Measurements from ENCODE around the gene PNMA1. TPM values are rescaled to one million over a fixed set of nuclear protein-coding genes. Genes with fewer than 3 reads are reported as not detected.

Gene PNMA1
- total and polyA plus RNA-seq, 2 of the 13 experiments (the other 11 are each of a cell fraction or from before 2014, with no cell fraction given) = 7.0 to 8.3 TPM

DNA sequence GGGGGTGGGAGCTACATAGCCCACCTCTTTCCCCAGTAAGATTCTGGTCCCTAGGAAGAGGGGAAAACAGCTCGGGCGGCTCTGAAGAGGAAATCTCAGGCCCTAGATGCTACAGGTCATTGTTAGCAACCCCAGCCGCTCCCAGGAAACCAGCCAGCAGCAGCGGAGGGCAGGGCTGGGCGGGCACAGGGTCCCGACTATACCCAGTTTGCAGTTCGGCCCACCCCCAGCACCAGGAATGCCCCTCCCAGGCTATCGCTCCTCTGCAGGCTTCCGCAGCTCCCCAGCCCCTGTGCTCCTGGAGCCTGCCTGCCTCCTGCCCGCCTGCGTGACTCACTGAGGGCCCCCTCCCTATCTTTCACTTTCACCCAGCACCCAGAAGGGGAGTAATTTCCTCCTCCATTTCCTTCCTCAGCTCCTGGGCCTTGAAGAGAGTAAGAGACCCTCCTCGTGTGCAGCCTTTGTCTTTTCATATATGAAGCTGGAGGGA, 27.2 kb upstream of the PNMA1 start (continued):
- TF ChIP-seq, protein P1, sequence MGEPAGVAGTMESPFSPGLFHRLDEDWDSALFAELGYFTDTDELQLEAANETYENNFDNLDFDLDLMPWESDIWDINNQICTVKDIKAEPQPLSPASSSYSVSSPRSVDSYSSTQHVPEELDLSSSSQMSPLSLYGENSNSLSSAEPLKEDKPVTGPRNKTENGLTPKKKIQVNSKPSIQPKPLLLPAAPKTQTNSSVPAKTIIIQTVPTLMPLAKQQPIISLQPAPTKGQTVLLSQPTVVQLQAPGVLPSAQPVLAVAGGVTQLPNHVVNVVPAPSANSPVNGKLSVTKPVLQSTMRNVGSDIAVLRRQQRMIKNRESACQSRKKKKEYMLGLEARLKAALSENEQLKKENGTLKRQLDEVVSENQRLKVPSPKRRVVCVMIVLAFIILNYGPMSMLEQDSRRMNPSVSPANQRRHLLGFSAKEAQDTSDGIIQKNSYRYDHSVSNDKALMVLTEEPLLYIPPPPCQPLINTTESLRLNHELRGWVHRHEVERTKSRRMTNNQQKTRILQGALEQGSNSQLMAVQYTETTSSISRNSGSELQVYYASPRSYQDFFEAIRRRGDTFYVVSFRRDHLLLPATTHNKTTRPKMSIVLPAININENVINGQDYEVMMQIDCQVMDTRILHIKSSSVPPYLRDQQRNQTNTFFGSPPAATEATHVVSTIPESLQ (CRISPR knock-in tag; conservative IDR thresholded peaks at IDR 0.05) = no peak
- TF ChIP-seq ZNF615 (CRISPR knock-in tag; IDR thresholded peaks at IDR 0.05; ENCODE audit: borderline replicate concordance) (no peak), ZBTB38 (CRISPR knock-in tag; IDR thresholded peaks at IDR 0.05) (no peak), MTF2 (CRISPR knock-in tag; IDR thresholded peaks at IDR 0.05; ENCODE audit: borderline replicate concordance) (no peak), TSC22D2 (CRISPR knock-in tag; IDR thresholded peaks at IDR 0.05; ENCODE audit: borderline replicate concordance) (no peak), ZSCAN22 (CRISPR knock-in tag; IDR thresholded peaks at IDR 0.05) (no peak), KAT8 (CRISPR knock-in tag; IDR thresholded peaks at IDR 0.05) (no peak)
- TF ChIP-seq, protein P2, sequence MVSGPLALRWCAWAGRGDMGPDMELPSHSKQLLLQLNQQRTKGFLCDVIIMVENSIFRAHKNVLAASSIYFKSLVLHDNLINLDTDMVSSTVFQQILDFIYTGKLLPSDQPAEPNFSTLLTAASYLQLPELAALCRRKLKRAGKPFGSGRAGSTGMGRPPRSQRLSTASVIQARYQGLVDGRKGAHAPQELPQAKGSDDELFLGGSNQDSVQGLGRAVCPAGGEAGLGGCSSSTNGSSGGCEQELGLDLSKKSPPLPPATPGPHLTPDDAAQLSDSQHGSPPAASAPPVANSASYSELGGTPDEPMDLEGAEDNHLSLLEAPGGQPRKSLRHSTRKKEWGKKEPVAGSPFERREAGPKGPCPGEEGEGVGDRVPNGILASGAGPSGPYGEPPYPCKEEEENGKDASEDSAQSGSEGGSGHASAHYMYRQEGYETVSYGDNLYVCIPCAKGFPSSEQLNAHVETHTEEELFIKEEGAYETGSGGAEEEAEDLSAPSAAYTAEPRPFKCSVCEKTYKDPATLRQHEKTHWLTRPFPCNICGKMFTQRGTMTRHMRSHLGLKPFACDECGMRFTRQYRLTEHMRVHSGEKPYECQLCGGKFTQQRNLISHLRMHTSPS (CRISPR knock-in tag; IDR thresholded peaks at IDR 0.05; ENCODE audit: low read depth) = 0 out of 2 replicates have a peak, but pooled peaks have one; percentile 26
- TF ChIP-seq, protein P3, sequence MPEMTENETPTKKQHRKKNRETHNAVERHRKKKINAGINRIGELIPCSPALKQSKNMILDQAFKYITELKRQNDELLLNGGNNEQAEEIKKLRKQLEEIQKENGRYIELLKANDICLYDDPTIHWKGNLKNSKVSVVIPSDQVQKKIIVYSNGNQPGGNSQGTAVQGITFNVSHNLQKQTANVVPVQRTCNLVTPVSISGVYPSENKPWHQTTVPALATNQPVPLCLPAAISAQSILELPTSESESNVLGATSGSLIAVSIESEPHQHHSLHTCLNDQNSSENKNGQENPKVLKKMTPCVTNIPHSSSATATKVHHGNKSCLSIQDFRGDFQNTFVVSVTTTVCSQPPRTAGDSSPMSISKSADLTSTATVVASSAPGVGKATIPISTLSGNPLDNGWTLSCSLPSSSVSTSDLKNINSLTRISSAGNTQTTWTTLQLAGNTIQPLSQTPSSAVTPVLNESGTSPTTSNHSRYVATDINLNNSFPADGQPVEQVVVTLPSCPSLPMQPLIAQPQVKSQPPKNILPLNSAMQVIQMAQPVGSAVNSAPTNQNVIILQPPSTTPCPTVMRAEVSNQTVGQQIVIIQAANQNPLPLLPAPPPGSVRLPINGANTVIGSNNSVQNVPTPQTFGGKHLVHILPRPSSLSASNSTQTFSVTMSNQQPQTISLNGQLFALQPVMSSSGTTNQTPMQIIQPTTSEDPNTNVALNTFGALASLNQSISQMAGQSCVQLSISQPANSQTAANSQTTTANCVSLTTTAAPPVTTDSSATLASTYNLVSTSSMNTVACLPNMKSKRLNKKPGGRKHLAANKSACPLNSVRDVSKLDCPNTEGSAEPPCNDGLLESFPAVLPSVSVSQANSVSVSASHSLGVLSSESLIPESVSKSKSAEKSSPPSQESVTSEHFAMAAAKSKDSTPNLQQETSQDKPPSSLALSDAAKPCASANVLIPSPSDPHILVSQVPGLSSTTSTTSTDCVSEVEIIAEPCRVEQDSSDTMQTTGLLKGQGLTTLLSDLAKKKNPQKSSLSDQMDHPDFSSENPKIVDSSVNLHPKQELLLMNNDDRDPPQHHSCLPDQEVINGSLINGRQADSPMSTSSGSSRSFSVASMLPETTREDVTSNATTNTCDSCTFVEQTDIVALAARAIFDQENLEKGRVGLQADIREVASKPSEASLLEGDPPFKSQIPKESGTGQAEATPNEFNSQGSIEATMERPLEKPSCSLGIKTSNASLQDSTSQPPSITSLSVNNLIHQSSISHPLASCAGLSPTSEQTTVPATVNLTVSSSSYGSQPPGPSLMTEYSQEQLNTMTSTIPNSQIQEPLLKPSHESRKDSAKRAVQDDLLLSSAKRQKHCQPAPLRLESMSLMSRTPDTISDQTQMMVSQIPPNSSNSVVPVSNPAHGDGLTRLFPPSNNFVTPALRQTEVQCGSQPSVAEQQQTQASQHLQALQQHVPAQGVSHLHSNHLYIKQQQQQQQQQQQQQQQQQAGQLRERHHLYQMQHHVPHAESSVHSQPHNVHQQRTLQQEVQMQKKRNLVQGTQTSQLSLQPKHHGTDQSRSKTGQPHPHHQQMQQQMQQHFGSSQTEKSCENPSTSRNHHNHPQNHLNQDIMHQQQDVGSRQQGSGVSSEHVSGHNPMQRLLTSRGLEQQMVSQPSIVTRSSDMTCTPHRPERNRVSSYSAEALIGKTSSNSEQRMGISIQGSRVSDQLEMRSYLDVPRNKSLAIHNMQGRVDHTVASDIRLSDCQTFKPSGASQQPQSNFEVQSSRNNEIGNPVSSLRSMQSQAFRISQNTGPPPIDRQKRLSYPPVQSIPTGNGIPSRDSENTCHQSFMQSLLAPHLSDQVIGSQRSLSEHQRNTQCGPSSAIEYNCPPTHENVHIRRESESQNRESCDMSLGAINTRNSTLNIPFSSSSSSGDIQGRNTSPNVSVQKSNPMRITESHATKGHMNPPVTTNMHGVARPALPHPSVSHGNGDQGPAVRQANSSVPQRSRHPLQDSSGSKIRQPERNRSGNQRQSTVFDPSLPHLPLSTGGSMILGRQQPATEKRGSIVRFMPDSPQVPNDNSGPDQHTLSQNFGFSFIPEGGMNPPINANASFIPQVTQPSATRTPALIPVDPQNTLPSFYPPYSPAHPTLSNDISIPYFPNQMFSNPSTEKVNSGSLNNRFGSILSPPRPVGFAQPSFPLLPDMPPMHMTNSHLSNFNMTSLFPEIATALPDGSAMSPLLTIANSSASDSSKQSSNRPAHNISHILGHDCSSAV (CRISPR knock-in tag; IDR thresholded peaks at IDR 0.05; ENCODE audit: borderline replicate concordance) = no peak
- TF ChIP-seq, protein P4, sequence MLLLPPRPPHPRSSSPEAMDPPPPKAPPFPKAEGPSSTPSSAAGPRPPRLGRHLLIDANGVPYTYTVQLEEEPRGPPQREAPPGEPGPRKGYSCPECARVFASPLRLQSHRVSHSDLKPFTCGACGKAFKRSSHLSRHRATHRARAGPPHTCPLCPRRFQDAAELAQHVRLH (CRISPR knock-in tag; IDR thresholded peaks at IDR 0.05; ENCODE audit: borderline replicate concordance, low read depth) = no peak
- TF ChIP-seq, protein P5, sequence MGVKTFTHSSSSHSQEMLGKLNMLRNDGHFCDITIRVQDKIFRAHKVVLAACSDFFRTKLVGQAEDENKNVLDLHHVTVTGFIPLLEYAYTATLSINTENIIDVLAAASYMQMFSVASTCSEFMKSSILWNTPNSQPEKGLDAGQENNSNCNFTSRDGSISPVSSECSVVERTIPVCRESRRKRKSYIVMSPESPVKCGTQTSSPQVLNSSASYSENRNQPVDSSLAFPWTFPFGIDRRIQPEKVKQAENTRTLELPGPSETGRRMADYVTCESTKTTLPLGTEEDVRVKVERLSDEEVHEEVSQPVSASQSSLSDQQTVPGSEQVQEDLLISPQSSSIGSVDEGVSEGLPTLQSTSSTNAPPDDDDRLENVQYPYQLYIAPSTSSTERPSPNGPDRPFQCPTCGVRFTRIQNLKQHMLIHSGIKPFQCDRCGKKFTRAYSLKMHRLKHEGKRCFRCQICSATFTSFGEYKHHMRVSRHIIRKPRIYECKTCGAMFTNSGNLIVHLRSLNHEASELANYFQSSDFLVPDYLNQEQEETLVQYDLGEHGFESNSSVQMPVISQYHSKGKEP (CRISPR knock-in tag; IDR thresholded peaks at IDR 0.05) = no peak

All from HepG2 (cell line).